ENCODE results near the gene HYDIN.

Gene HYDIN

GRCh38 chr16:71230122-71230845 lies at the start of gene HYDIN:
Gene HYDIN, minus strand, starts transcription at chr16:71230722. Its CDS starts 43,827 bp downstream, at chr16:71186895.
- DNase-seq (ENCODE audit: low read depth, low spot score): no peak

GRCh38 chr16:71276589-71277334 lies 46.2 kb upstream of the HYDIN start:
- no peak for DNase-seq (ENCODE audit: low read depth, low spot score)

GRCh38 chr16:71273384-71273783 lies 42.9 kb upstream of the HYDIN start:
- DNase-seq (ENCODE audit: low read depth, low spot score): no peak

GRCh38 chr16:71264299-71264698 lies 33.8 kb upstream of the HYDIN start:
- DNase-seq (ENCODE audit: low read depth, low spot score): no peak

- DNase-seq (ENCODE audit: low read depth, low spot score): no peak
Observed at GRCh38 chr16:71263582-71263981, 33.1 kb upstream of the HYDIN start.

GRCh38 chr16:71262391-71262790 lies 31.9 kb upstream of the HYDIN start:
- no peak for DNase-seq (ENCODE audit: low read depth, low spot score)

- no peak for DNase-seq (ENCODE audit: low read depth, low spot score)
Observed at GRCh38 chr16:71260995-71261394, 30.5 kb upstream of the HYDIN start.

GRCh38 chr16:71259086-71259485 lies 28.6 kb upstream of the HYDIN start:
- DNase-seq (ENCODE audit: low read depth, low spot score): no peak

GRCh38 chr16:71258372-71258771 lies 27.9 kb upstream of the HYDIN start:
- DNase-seq (ENCODE audit: low read depth, low spot score): no peak

GRCh38 chr16:71257768-71258167 lies 27.2 kb upstream of the HYDIN start:
- no peak for DNase-seq (ENCODE audit: low read depth, low spot score)

GRCh38 chr16:71255721-71256120 lies 25.2 kb upstream of the HYDIN start:
- no peak for DNase-seq (ENCODE audit: low read depth, low spot score)

GRCh38 chr16:71254832-71255525 lies 24.5 kb upstream of the HYDIN start:
- DNase-seq (ENCODE audit: low read depth, low spot score): no peak

- no peak for DNase-seq (ENCODE audit: low read depth, low spot score)
Observed at GRCh38 chr16:71250461-71251235, 20.1 kb upstream of the HYDIN start.

GRCh38 chr16:71249399-71249798 lies 18.9 kb upstream of the HYDIN start:
- DNase-seq (ENCODE audit: low read depth, low spot score): no peak

- DNase-seq (ENCODE audit: low read depth, low spot score): no peak
Observed at GRCh38 chr16:71247478-71247877, 17.0 kb upstream of the HYDIN start.

- DNase-seq (ENCODE audit: low read depth, low spot score): no peak
Observed at GRCh38 chr16:71246309-71246708, 15.8 kb upstream of the HYDIN start.

- no peak for DNase-seq (ENCODE audit: low read depth, low spot score)
Observed at GRCh38 chr16:71244521-71244920, 14.0 kb upstream of the HYDIN start.

- DNase-seq (ENCODE audit: low read depth, low spot score): no peak
Observed at GRCh38 chr16:71242601-71243000, 12.1 kb upstream of the HYDIN start.

- DNase-seq (ENCODE audit: low read depth, low spot score): no peak
Observed at GRCh38 chr16:71242036-71242435, 11.5 kb upstream of the HYDIN start.

GRCh38 chr16:71229344-71229743 lies 1.2 kb downstream of the HYDIN start:
- no peak for DNase-seq (ENCODE audit: low read depth, low spot score)

- DNase-seq (ENCODE audit: low read depth, low spot score): no peak
Observed at GRCh38 chr16:71226229-71227141, 4.0 kb downstream of the HYDIN start.
